Sigmoid colon (tissue), 4 donors: ENCODE data around the gene MCOLN1.

Experiments
- POLR2AphosphoS5 ChIP-seq, 4 donors: sonication (generic); formaldehyde crosslinking; IDR thresholded peaks; one replicate each; pipeline ENCODE4 v1.6.1; 2017; ENCODE audit warnings: antibody characterized with exemption in 4 of 4
- TF ChIP-seq, protein P1 (sequence below), 4 experiments: fragments of 450-650 bp in 3 of 4; fragments of 200-600 bp in 1 of 4; IDR thresholded peaks; one replicate each; pipeline ENCODE4 v1.5.1; 2016 to 2019; ENCODE audit warnings: antibody characterized with exemption in 4 of 4, mild to moderate bottlenecking in 3 of 4, moderate library complexity in 2 of 4

DNA sequence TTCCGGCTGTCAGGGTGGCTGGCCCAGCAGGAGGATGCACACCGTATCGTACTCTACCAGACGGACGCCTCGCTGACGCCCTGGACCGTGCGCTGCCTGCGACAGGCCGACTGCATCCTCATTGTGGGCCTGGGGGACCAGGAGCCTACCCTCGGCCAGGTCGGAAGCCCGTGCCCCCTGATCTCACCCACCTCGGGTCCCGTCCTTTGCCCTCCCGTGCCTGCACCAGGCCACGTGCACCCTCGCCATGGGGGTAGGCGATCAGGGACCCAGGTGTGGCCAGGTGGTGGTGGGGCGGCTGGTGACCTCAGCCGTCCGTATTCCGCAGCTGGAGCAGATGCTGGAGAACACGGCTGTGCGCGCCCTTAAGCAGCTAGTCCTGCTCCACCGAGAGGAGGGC lies 32.1 kb downstream of the MCOLN1 start:
- TF ChIP-seq POLR2AphosphoS5 (IDR thresholded peaks at IDR 0.05): no peak
- TF ChIP-seq, protein P1, sequence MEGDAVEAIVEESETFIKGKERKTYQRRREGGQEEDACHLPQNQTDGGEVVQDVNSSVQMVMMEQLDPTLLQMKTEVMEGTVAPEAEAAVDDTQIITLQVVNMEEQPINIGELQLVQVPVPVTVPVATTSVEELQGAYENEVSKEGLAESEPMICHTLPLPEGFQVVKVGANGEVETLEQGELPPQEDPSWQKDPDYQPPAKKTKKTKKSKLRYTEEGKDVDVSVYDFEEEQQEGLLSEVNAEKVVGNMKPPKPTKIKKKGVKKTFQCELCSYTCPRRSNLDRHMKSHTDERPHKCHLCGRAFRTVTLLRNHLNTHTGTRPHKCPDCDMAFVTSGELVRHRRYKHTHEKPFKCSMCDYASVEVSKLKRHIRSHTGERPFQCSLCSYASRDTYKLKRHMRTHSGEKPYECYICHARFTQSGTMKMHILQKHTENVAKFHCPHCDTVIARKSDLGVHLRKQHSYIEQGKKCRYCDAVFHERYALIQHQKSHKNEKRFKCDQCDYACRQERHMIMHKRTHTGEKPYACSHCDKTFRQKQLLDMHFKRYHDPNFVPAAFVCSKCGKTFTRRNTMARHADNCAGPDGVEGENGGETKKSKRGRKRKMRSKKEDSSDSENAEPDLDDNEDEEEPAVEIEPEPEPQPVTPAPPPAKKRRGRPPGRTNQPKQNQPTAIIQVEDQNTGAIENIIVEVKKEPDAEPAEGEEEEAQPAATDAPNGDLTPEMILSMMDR (IDR thresholded peaks at IDR 0.05): no peak
